ENCODE measurements around the gene UBALD1.

UBALD1 gene

GRCh38 chr16:4634768-4635167, 20.1 kb upstream of the UBALD1 start:
- no peak for DNase-seq (ENCODE audit: low read depth)
- TF ChIP-seq CTCF (IDR thresholded peaks at IDR 0.05; ENCODE audit: insufficient read depth, low read depth, low read length, missing control alignments), result no peak

GRCh38 chr16:4633910-4634635, 19.4 kb upstream of the UBALD1 start:
- no peak overlapping the region for H3K4me3 ChIP-seq (ENCODE audit: low read depth, low read length)
- TF ChIP-seq CTCF (IDR thresholded peaks at IDR 0.05; ENCODE audit: insufficient read depth, low read depth, low read length, missing control alignments), result no peak
- no peak for DNase-seq (ENCODE audit: low read depth)

More at GRCh38 chr16:4634768-4635167, 20.1 kb upstream of the UBALD1 start:
- no peak overlapping the region for H3K4me3 ChIP-seq (ENCODE audit: low read depth, low read length)

- TF ChIP-seq CTCF (IDR thresholded peaks at IDR 0.05; ENCODE audit: insufficient read depth, low read depth, low read length, missing control alignments), result no peak
Measured at GRCh38 chr16:4631444-4631843, 16.8 kb upstream of the UBALD1 start.

GRCh38 chr16:4628283-4628682, 13.6 kb upstream of the UBALD1 start:
- no peak overlapping the region for H3K4me3 ChIP-seq (ENCODE audit: low read depth, low read length)
- TF ChIP-seq CTCF (IDR thresholded peaks at IDR 0.05; ENCODE audit: insufficient read depth, low read depth, low read length, missing control alignments), result no peak
- DNase-seq (ENCODE audit: low read depth), result no peak

More at GRCh38 chr16:4631444-4631843, 16.8 kb upstream of the UBALD1 start:
- H3K4me3 ChIP-seq (ENCODE audit: low read depth, low read length), result no peak overlapping the region
- DNase-seq (ENCODE audit: low read depth), result no peak

- no peak for TF ChIP-seq CTCF (IDR thresholded peaks at IDR 0.05; ENCODE audit: insufficient read depth, low read depth, low read length, missing control alignments)
- no peak for DNase-seq (ENCODE audit: low read depth)
- H3K4me3 ChIP-seq (ENCODE audit: low read depth, low read length), result peak overlapping the region; percentile 66
Measured at GRCh38 chr16:4626396-4626795, 11.7 kb upstream of the UBALD1 start.

- H3K4me3 ChIP-seq (ENCODE audit: low read depth, low read length), result peak overlapping the region; percentile 66
- DNase-seq (ENCODE audit: low read depth), result no peak
- no peak for TF ChIP-seq CTCF (IDR thresholded peaks at IDR 0.05; ENCODE audit: insufficient read depth, low read depth, low read length, missing control alignments)
Measured at GRCh38 chr16:4625560-4626159, 11.0 kb upstream of the UBALD1 start.

All from GM12865 (cell line).